GM19099 (cell line): ENCODE results near the gene AIP.

ENCODE experiments used
- POLR2A ChIP-seq: IDR thresholded peaks from 3 replicates; pipeline ENCODE4 v1.6.1; 2011; ENCODE audit warnings: low read depth; ENCODE audit not compliant: insufficient read length; ENCODE audit errors: extremely low read depth

The AIP gene

GRCh38 chr11:67493548-67494370 lies 10.9 kb downstream of the AIP start:
- TF ChIP-seq POLR2A, result no peak

DNA sequence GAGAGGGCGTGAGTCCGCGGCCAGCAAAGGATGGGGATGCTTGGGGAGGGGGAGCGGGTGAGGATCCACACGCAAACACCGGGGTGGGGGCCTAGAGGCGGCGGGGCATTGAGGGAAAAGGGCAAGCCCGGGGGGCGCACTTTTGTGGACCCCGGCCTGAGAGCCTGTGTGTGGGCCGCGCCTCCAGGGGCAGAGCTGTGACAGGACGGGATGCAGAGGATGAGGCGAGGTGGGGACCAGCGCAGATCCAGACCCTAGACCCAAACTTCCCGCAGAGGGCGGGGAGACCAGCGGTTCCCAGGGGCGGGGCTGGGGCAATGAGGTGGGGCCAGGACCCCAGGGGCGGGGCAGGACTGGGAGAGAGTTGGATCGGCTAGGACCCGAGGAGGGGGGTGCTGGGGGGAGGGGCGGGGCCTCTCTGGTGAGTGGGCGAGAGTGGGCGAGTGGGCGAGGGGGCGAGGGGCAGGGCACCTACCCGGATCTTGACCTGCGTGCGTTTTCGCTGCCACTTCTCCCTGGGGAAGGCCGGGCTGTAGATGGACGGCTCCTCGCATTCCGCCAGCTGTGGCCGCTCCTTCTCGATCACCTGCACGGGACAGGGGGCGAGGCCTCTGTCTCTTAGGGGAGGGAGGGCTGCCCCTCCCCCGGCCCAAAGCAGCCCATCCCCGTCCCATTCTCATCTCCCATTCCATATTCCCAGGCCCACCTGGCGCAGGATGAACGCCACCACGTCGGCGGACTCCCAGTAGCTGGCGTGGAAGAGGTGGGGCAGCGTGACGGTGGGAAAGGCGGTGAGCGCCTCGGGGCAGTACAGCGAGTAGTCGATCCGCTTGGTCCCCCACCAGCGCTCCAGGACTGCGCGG lies 11.8 kb downstream of the AIP start:
- no peak for TF ChIP-seq POLR2A

DNA sequence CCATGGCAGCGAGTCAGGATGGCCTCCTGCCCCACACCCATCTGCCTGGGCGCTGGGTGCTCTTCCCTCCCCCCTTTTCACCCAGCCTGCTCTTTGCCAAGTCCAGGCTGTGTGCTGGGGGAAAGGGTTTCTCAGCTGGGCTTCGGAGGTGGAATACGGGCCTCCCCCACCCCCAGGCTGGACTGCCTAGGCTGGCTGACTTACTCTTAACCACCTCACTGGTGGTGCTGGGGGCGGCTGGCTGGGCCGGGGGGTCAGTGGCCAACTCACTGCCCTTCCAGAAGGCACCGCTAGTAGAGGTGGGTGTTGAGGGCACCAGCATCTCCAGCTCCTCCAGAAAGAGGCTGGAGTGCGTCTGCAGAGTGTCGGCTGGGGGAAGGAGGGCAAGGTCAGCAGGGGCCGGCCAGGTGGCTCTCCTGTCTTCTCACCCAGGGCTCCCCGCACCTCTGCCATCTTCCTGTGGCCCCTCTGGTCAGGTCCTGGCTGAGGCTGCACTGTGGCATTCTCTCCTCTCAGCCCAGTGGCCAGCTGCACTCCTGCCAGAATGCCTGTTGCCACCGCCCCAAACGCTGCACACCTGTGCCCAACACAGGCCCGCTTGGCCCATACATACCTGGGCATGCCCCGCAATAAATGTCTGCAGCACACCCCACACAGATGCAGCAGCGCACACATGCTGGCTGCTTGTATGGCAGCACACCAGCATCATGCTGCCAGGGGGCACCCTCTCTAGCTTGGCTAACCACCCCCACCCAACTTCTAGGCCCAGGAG lies 12.6 kb downstream of the AIP start:
- TF ChIP-seq POLR2A, result no peak

DNA sequence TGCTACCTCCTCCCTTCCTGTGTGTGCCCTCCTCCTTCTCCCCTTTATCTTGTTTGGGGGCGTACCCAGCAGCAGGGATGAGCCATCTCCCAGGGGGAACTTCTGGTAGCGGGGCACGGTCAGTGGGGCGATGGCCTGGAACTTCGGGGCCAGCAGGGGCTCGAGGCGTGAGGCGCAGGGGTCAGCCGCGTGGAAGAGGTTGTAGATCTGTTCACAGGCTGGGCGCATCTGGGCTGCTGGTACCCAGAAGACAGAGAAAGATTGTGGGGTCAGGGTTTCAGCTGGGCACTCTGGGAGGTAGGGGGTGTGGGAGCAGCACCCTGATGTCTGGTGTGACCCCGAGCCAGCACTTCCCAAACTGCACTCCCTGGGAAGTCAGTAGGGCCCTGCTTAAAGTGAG lies 13.3 kb downstream of the AIP start:
- TF ChIP-seq POLR2A, result no peak

GRCh38 chr11:67497656-67498291 lies 14.9 kb downstream of the AIP start:
- no peak for TF ChIP-seq POLR2A

- TF ChIP-seq POLR2A, result no peak
Observed at GRCh38 chr11:67498544-67498972, 15.7 kb downstream of the AIP start.

DNA sequence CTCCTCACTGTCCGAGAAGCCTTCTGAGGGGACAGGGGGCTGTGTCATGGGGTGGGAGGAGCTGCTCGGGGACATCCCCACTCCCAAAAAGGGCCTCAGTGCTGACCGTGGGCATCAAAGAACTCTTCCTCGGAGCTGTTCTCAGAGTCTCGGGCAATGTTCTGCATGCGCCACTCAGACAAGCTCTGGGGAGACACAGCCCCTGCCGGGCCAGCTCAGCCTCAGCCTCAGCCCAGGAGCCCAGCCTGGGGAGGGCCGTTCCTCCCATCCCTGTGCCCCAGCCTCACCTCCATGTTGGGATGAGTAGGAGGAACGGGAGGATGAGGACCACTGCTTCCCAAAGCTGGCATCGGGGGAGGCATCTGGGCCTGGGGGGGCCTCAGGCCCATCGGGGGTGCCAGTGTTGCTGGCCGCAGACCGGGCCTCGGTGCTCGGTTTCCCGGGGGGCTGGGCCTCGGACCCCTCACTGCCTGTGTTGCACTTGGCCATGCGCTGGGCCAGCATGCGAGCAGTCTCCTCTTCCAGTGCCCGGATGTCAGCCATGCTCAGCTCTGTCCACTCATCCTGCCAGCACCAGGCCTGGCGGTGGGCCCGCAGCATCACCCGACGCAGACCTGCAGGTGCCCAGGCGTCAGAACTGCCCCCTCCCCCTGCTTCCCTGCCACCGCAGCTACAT lies 17.1 kb downstream of the AIP start:
- TF ChIP-seq POLR2A, result no peak

DNA sequence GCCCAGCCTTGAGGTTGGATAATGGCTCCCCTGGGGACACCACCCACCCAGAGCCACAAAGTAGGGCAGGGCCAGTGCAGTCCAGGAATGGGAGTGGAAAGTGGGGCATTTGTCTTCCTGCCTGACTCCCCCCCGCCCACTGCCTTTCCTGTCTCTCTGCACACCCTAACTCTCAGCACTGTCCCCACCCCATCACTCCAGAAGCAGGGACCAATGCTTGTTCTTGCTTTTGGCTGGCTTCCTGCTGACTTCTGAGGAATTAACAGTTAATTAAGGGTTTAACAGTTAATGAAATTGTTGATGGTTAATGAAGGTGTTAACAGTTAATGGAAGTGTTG lies 17.6 kb downstream of the AIP start:
- no peak for TF ChIP-seq POLR2A

DNA sequence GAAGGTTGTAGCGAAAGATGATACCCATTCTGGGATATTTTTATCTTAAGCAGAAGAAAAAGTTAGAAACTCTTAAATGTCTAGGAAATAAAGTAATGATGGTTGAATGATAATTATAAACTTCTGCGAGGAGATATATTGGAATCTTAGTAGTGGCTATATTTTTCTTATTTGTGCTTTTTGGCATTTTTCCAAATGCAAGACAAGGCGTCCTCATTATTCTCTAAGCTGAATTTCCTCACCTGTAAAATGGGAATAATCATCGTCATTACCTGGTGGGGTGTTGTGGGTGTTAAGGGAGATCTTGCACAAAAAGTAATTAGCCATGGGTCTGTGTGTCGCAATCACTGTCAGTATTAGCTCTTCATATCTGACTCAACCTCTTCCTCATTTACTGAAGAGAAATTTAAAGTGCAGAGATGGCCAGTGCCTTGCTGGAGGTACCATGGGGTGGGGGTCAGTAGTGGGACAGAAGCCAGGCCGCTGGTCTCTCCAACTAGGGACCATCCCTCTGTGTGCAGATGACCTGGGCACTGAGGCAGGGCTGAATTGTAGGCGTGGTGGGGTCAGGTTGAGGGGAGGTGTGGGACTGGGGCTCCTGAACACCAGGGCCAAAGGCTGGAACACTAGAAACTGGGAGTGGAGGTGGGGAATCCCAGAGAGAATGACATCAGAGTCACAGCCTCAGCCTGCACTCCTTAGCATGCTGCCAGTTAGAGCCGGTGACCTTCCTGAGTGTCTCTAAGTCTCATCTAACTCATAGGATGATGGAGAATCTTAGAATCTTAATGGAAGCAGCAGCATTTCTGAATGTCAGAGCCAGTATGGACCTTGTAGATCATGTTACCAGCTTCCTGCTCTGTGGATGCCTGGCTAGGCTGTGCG lies 18.2 kb downstream of the AIP start:
- TF ChIP-seq POLR2A, result no peak

DNA sequence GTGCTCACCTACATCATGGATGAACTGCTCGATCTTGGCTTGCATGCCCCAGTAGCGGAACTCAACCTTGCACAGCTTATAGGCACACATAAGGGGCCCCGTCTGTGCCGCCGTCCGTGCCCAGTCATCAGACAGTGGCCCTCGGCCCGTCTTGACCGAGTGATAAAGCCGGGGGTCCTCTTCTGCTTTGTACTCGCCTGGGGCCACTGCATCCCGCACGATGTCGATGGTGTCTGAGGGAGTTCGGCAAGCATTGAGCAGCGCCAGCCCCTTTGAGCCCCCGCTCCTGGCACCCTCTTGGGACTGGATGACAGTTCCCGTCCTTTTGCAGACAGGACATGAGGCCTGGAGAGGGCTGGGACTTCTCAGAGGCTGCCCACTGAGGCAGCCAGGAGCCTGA lies 19.0 kb downstream of the AIP start:
- no peak for TF ChIP-seq POLR2A

DNA sequence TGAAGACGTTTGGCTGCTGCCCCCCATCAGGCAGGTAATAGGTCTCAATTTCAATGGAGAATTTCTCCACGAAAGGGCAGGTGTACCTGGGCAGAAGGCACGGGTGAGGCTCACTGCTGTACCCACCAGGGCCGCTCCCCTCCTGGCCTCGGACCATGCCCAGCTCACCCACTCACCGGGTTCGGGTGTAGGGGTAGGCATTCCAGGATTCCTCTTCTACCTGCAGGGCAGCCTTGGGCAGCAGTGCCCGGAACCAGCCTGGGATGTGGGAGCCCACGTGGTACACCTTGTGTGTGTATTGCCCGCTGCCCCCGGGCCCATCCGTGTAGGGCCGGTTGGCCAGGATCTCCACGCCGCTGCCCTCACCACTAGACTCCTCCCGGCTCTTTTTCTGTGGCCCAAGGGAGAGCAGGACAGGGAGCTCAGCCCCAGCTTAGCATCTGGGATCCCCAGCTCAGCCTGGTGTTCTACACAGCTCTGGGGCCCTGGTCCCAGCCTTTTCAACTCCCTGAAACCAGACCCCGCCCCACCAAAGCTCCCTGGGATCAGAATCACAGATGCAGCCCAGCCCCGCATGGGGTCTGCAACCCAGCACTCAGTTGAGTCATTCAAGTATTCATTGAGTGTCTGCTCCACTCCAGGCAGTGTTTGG lies 19.6 kb downstream of the AIP start:
- TF ChIP-seq POLR2A, result no peak

GRCh38 chr11:67503119-67504004 lies 20.5 kb downstream of the AIP start:
- TF ChIP-seq POLR2A, result no peak
